NCI-H146 treated with DMSO at 0.1 percent for 48 hours (cell line): ENCODE measurements around the gene RFX4.
"Not testable (repeated sequence)": the region's sequence is repeated elsewhere in the genome, so short reads cannot be mapped to it uniquely, and the experiment has no call there.

Experiments used
- DNase-seq: peaks from one replicate; lab custom pipeline; 2025; ENCODE audit not compliant: unreplicated experiment; lab: John Stamatoyannopoulos, UW

RFX4 gene

GRCh38 chr12:106724116-106724515 lies 141.3 kb downstream of the RFX4 start:
- DNase-seq = no peak

GRCh38 chr12:106724934-106725333 lies 142.1 kb downstream of the RFX4 start:
- no peak for DNase-seq

GRCh38 chr12:106726603-106727202 lies 143.9 kb downstream of the RFX4 start:
- DNase-seq = not testable (repeated sequence)

GRCh38 chr12:106729611-106730010 lies 146.8 kb downstream of the RFX4 start:
- no peak for DNase-seq

- no peak for DNase-seq
Measured at GRCh38 chr12:106732890-106733289, 150.1 kb downstream of the RFX4 start.

- DNase-seq = no peak
Measured at GRCh38 chr12:106733660-106734059, 150.9 kb downstream of the RFX4 start.

- DNase-seq = no peak
Measured at GRCh38 chr12:106736051-106736957, 153.5 kb downstream of the RFX4 start.

- DNase-seq = no peak
Measured at GRCh38 chr12:106739318-106739717, 156.5 kb downstream of the RFX4 start.

GRCh38 chr12:106739815-106740530 lies 157.2 kb downstream of the RFX4 start:
- DNase-seq = no peak

- DNase-seq = no peak
Measured at GRCh38 chr12:106740818-106741217, 158.0 kb downstream of the RFX4 start.

GRCh38 chr12:106741247-106741646 lies 158.4 kb downstream of the RFX4 start:
- no peak for DNase-seq

- no peak for DNase-seq
Measured at GRCh38 chr12:106743270-106743988, 160.6 kb downstream of the RFX4 start.

GRCh38 chr12:106744600-106744999 lies 161.8 kb downstream of the RFX4 start:
- no peak for DNase-seq

GRCh38 chr12:106745181-106745745 lies 162.5 kb downstream of the RFX4 start:
- DNase-seq = no peak

GRCh38 chr12:106747973-106748436 lies 165.2 kb downstream of the RFX4 start:
- no peak for DNase-seq

- DNase-seq = no peak
Measured at GRCh38 chr12:106750524-106750923, 167.7 kb downstream of the RFX4 start.

GRCh38 chr12:106753526-106753925 lies 170.7 kb downstream of the RFX4 start:
- no peak for DNase-seq

GRCh38 chr12:106754331-106754730 lies 171.5 kb downstream of the RFX4 start:
- no peak for DNase-seq

GRCh38 chr12:106757623-106758348 lies 175.0 kb downstream of the RFX4 start:
- DNase-seq = no peak
